Thyroid gland (tissue), 4 donors: ENCODE results near the gene METTL25. TPM values are rescaled to one million over a fixed set of nuclear protein-coding genes. Genes with fewer than 3 reads are reported as not detected.

ENCODE experiments used
- DNase-seq, 2 donors: peaks; one replicate each; pipeline ENCODE4 v3.0.0-alpha.2; 2019
- H3K27ac ChIP-seq, 3 donors: fragments of 200-600 bp; sonication (generic); 1 replicate in 2 of 3; 2 replicates in 1 of 3; pipeline ENCODE4 v1.5.1; 2016 to 2019; ENCODE audit warnings: mild to moderate bottlenecking in 1 of 3, moderate library complexity in 1 of 3
- H3K27me3 ChIP-seq: fragments of 200-600 bp; sonication (generic); one replicate; pipeline ENCODE4 v1.5.1; 2019
- H3K36me3 ChIP-seq, 2 donors: fragments of 200-600 bp; sonication (generic); one replicate each; pipeline ENCODE4 v1.5.1; 2016 to 2019
- H3K4me1 ChIP-seq, 2 donors: fragments of 200-600 bp; sonication (generic); one replicate each; pipeline ENCODE4 v1.5.1; 2017 to 2019
- H3K4me3 ChIP-seq, 3 donors: fragments of 200-600 bp; sonication (generic); replicated peaks in 1 of 3; 1 replicate in 2 of 3; 2 replicates in 1 of 3; pipeline ENCODE4 v1.5.1; 2016; ENCODE audit warnings: mild to moderate bottlenecking in 1 of 3
- H3K9me3 ChIP-seq: fragments of 200-600 bp; sonication (generic); one replicate; pipeline ENCODE4 v1.5.1; 2017
- CTCF ChIP-seq, 6 experiments: fragments of 200-600 bp in 3 of 6; fragments of 450-650 bp in 3 of 6; sonication (generic) in 3 of 6; IDR thresholded peaks; one replicate each; pipeline ENCODE4 v1.5.1; 2016 to 2019; ENCODE audit warnings: antibody characterized with exemption in 6 of 6, mild to moderate bottlenecking in 2 of 6, inconsistent platforms in 1 of 6, moderate library complexity in 1 of 6
- POLR2A ChIP-seq, 2 donors: fragments of 450-650 bp; IDR thresholded peaks; one replicate each; pipeline ENCODE4 v1.6.1; 2017; ENCODE audit warnings: antibody characterized with exemption in 2 of 2, mild to moderate bottlenecking in 2 of 2, moderate library complexity in 1 of 2
- WGBS, 2 donors: methylation state at CpG; one replicate each; pipeline ENCODE4 v1.1.5; 2017; 5-methylcytosine and 5-hydroxymethylcytosine counted together
- intact Hi-C: fragments of 100-400 bp; cut with DNase I; formaldehyde crosslinking; loops from one replicate; pipeline ENCODE4 v1.15.1; 2023
- total RNA-seq, 4 donors: library from RNA; depleted of rRNA; stranded (reverse); fragments of >200 nt; gene quantifications; one replicate each; pipeline ENCODE4 v1.2.3, GENCODE V29; 2016

Gene METTL25
- total RNA-seq, 4 donors from 2014 or later: 40.2 to 58.4 (median 49.3) TPM

GRCh38 chr12:82326905-82327503 lies 31.3 kb upstream of the METTL25 start:
- Histone ChIP-seq H3K27ac (no peak overlapping the region), H3K36me3 (no peaks in the 10 kb centered on the region), H3K9me3 (no peaks in the 10 kb centered on the region), H3K4me3 (no peak overlapping the region), H3K27me3 (no peaks in the 10 kb centered on the region), H3K4me1 (no peaks in the 10 kb centered on the region)
- TF ChIP-seq POLR2A (IDR thresholded peaks at IDR 0.05) (no peak), CTCF (IDR thresholded peaks at IDR 0.05) (peak in 4 of 6 experiments; percentile 13 to 43 (median 22))
- WGBS, 2 donors: 24 to 26% methylated on average over 1 of the region's 1 CpG
- DNase-seq: no peak
- intact Hi-C loops: loop anchor here (10.0 kb wide), 1 partner anchor 682 kb away; no protein-coding TSS in a partner anchor

DNA sequence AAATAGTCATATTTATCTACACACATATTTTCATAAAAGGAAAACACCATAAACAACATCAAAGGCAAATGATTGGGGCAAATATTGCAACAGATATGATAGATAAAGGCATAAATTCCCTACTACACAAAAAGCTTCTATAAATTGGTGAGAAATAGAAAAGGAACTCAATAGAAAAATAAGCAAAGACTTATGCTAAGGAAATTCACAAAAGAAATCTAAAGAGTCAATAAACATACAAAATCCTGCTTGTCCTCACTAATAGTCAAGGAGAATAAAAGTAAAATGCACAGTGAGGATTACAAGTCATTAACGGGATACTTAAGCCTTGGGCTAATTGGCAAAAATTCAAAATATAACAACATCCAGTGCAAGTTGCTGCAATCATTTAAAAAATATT lies 30.5 kb upstream of the METTL25 start:
- DNase-seq: no peak
- TF ChIP-seq CTCF (IDR thresholded peaks at IDR 0.05): no peak
- TF ChIP-seq POLR2A (IDR thresholded peaks at IDR 0.05): no peak
- no peak overlapping the region for H3K4me3 ChIP-seq
- H3K36me3 ChIP-seq: no peaks in the 10 kb centered on the region
- WGBS, 2 donors: 73 to 85% methylated on average over 1 of the region's 1 CpG
- H3K27ac ChIP-seq: no peak overlapping the region
- intact Hi-C loops: loop anchor here (10.0 kb wide), 1 partner anchor 683 kb away; no protein-coding TSS in a partner anchor
- no peaks in the 10 kb centered on the region for H3K27me3 ChIP-seq
- H3K9me3 ChIP-seq: no peaks in the 10 kb centered on the region
- H3K4me1 ChIP-seq: no peaks in the 10 kb centered on the region

GRCh38 chr12:82329508-82329907 lies 28.8 kb upstream of the METTL25 start:
- 21 to 33% methylated on average over 1 of the region's 1 CpG for WGBS, 2 donors
- Histone ChIP-seq H3K4me3 (no peak overlapping the region), H3K36me3 (no peaks in the 10 kb centered on the region), H3K27me3 (no peaks in the 10 kb centered on the region), H3K9me3 (no peaks in the 10 kb centered on the region), H3K27ac (no peak overlapping the region), H3K4me1 (no peaks in the 10 kb centered on the region)
- no peak for DNase-seq
- TF ChIP-seq CTCF (IDR thresholded peaks at IDR 0.05) (no peak), POLR2A (IDR thresholded peaks at IDR 0.05) (no peak)
- intact Hi-C loops: loop anchor here (10.0 kb wide), 1 partner anchor 685 kb away; no protein-coding TSS in a partner anchor

DNA sequence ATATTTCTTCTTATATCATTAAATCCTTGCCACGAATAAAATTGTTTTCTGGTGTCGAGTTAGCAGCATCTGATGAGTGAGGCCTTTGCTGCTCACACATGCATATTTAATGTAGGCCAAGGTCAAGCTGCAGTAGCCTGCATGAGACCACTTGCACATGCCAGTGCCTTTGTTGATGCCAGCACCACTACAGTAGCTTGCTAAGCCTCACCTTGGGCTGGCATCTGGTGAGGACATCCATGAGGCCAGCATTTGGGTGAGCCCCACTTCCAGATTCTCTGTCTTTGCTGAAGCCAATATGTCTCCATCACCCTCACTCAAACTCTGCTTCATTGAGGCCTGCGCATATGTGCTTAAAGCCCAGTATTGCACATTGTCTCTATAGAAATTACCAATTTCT lies 8.2 kb upstream of the METTL25 start:
- intact Hi-C loops: no loop called here
- Histone ChIP-seq H3K27me3 (no peaks in the 10 kb centered on the region), H3K4me1 (no peaks in the 10 kb centered on the region), H3K36me3 (peaks cover 31 to 37% of the 10 kb centered on the region in 2 donors), H3K4me3 (no peak overlapping the region), H3K9me3 (no peaks in the 10 kb centered on the region), H3K27ac (no peak overlapping the region)
- 98 to 99% methylated on average over 3 of the region's 3 CpGs for WGBS, 2 donors
- DNase-seq: no peak
- no peak for TF ChIP-seq CTCF (IDR thresholded peaks at IDR 0.05)
- TF ChIP-seq POLR2A (IDR thresholded peaks at IDR 0.05): no peak

- DNase-seq: no peak
- H3K27me3 ChIP-seq: no peaks in the 10 kb centered on the region
- TF ChIP-seq CTCF (IDR thresholded peaks at IDR 0.05): no peak
- no peak for TF ChIP-seq POLR2A (IDR thresholded peaks at IDR 0.05)
- H3K36me3 ChIP-seq: peaks cover 31 to 38% of the 10 kb centered on the region in 2 donors
- no peak overlapping the region for H3K4me3 ChIP-seq
- whole genome bisulfite sequencing, 2 donors: 87 to 88% methylated on average over 6 of the region's 6 CpGs
- no peaks in the 10 kb centered on the region for H3K9me3 ChIP-seq
- no peak overlapping the region for H3K27ac ChIP-seq
- intact Hi-C loops: no loop called here
- peaks cover 4 to 6% of the 10 kb centered on the region in 2 donors for H3K4me1 ChIP-seq
Observed at GRCh38 chr12:82351390-82351789, 6.9 kb upstream of the METTL25 start.
